Measurements from ENCODE around the gene CMTM8. TPM values are rescaled to one million over a fixed set of nuclear protein-coding genes. Genes with fewer than 3 reads are reported as not detected.

CMTM8 gene
- total and polyA plus RNA-seq, 4 donors, result 15.2 to 24.5 (median 16.8) TPM

- no peak overlapping the region for H3K9ac ChIP-seq (ENCODE audit: insufficient read depth in 1 of 2, low read length in 2 of 2)
- H3K4me1 ChIP-seq (ENCODE audit: control insufficient read depth in 5 of 5, insufficient read depth in 5 of 5, low read length in 5 of 5), result peaks cover 0 to 20% (median 11%) of the 10 kb centered on the region in 5 donors
- no peak for TF ChIP-seq CTCF (IDR thresholded peaks at IDR 0.05; ENCODE audit: control extremely low read depth, extremely low read depth)
- H3K9me3 ChIP-seq (ENCODE audit: control insufficient read depth in 4 of 4, insufficient read depth in 3 of 4, low read length in 3 of 4), result no peaks in the 10 kb centered on the region
- no peak overlapping the region for H3K4me3 ChIP-seq
- ATAC-seq (ENCODE audit: insufficient read depth, low FRiP score), result no peak
- 71 to 87% methylated on average over 4 of the region's 4 CpGs for WGBS, 2 donors
- H3K27ac ChIP-seq (ENCODE audit: low read depth in 1 of 2, low read length in 1 of 2), result no peak overlapping the region
- no peak for DNase-seq
- no peaks in the 10 kb centered on the region for H3K27me3 ChIP-seq (ENCODE audit: control insufficient read depth in 3 of 3, insufficient read depth in 3 of 3, low read length in 2 of 3)
- H3K36me3 ChIP-seq (ENCODE audit: control insufficient read depth in 4 of 4, insufficient read depth in 4 of 4, low read length in 4 of 4), result no peaks in the 10 kb centered on the region
These were observed 96.2 kb downstream of the CMTM8 start for GRCh38 chr3:32334675-32335074.

- no peak overlapping the region for H3K4me3 ChIP-seq
- no peaks in the 10 kb centered on the region for H3K36me3 ChIP-seq (ENCODE audit: control insufficient read depth in 4 of 4, insufficient read depth in 4 of 4, low read length in 4 of 4)
- no peak for TF ChIP-seq CTCF (IDR thresholded peaks at IDR 0.05; ENCODE audit: control extremely low read depth, extremely low read depth)
- DNase-seq (peak in 2 of 3 donors; percentile 49 to 56), ATAC-seq (ENCODE audit: insufficient read depth, low FRiP score) (no peak)
- peaks cover 0 to 20% (median 11%) of the 10 kb centered on the region in 5 donors for H3K4me1 ChIP-seq (ENCODE audit: control insufficient read depth in 5 of 5, insufficient read depth in 5 of 5, low read length in 5 of 5)
- no peak overlapping the region for H3K9ac ChIP-seq (ENCODE audit: insufficient read depth in 1 of 2, low read length in 2 of 2)
- 68 to 78% methylated on average over 13 of the region's 13 CpGs for WGBS, 2 donors
- H3K9me3 ChIP-seq (ENCODE audit: control insufficient read depth in 4 of 4, insufficient read depth in 3 of 4, low read length in 3 of 4), result no peaks in the 10 kb centered on the region
- H3K27me3 ChIP-seq (ENCODE audit: control insufficient read depth in 3 of 3, insufficient read depth in 3 of 3, low read length in 2 of 3), result no peaks in the 10 kb centered on the region
- no peak overlapping the region for H3K27ac ChIP-seq (ENCODE audit: low read depth in 1 of 2, low read length in 1 of 2)
These were observed 97.1 kb downstream of the CMTM8 start for GRCh38 chr3:32335365-32336112.

- Histone ChIP-seq H3K36me3 (ENCODE audit: control insufficient read depth in 4 of 4, insufficient read depth in 4 of 4, low read length in 4 of 4) (peaks cover 0 to 2% (median 0%) of the 10 kb centered on the region in 4 donors), H3K4me1 (ENCODE audit: control insufficient read depth in 5 of 5, insufficient read depth in 5 of 5, low read length in 5 of 5) (peaks cover 0 to 20% (median 11%) of the 10 kb centered on the region in 5 donors), H3K27ac (ENCODE audit: low read depth in 1 of 2, low read length in 1 of 2) (no peak overlapping the region), H3K4me3 (no peak overlapping the region), H3K9me3 (ENCODE audit: control insufficient read depth in 4 of 4, insufficient read depth in 3 of 4, low read length in 3 of 4) (no peaks in the 10 kb centered on the region), H3K27me3 (ENCODE audit: control insufficient read depth in 3 of 3, insufficient read depth in 3 of 3, low read length in 2 of 3) (no peaks in the 10 kb centered on the region), H3K9ac (ENCODE audit: insufficient read depth in 1 of 2, low read length in 2 of 2) (no peak overlapping the region)
- ATAC-seq (ENCODE audit: insufficient read depth, low FRiP score) (no peak), DNase-seq (no peak)
- no peak for TF ChIP-seq CTCF (IDR thresholded peaks at IDR 0.05; ENCODE audit: control extremely low read depth, extremely low read depth)
- WGBS, 2 donors, result 45 to 64% methylated on average over 2 of the region's 2 CpGs
These were observed 97.6 kb downstream of the CMTM8 start for GRCh38 chr3:32336113-32336498.

All from lung (tissue), 12 donors.